ENCODE results near the gene DDX24.

DDX24 gene

DNA sequence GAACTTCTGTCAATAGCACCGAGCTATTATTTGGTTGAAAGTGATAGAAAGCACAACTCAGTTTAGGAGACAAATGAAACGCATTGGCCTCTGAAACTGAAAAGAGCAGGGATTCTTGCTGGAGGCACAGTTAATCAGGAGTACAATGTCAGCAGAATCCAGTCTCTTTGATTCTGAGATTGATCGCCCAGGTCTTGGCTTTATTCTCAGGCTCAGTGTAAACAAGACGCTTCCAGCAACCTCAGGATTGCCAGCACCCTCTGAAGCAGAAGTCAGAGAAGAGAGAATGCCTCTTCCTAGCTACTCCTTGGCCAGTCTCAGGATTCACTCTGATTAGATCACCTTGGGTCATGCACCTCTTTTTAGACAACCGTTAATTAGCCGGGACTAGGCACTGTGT is 66.6 kb downstream of the DDX24 start:
- no peaks in the 10 kb centered on the region for H3K36me3 ChIP-seq
- TF ChIP-seq, protein P1, sequence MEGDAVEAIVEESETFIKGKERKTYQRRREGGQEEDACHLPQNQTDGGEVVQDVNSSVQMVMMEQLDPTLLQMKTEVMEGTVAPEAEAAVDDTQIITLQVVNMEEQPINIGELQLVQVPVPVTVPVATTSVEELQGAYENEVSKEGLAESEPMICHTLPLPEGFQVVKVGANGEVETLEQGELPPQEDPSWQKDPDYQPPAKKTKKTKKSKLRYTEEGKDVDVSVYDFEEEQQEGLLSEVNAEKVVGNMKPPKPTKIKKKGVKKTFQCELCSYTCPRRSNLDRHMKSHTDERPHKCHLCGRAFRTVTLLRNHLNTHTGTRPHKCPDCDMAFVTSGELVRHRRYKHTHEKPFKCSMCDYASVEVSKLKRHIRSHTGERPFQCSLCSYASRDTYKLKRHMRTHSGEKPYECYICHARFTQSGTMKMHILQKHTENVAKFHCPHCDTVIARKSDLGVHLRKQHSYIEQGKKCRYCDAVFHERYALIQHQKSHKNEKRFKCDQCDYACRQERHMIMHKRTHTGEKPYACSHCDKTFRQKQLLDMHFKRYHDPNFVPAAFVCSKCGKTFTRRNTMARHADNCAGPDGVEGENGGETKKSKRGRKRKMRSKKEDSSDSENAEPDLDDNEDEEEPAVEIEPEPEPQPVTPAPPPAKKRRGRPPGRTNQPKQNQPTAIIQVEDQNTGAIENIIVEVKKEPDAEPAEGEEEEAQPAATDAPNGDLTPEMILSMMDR (IDR thresholded peaks at IDR 0.05), result no peak
- no peaks in the 10 kb centered on the region for H3K9me3 ChIP-seq
- H3K27ac ChIP-seq, result no peak overlapping the region
- H3K27me3 ChIP-seq, result peaks cover 25% of the 10 kb centered on the region
- H3K4me1 ChIP-seq (ENCODE audit: control insufficient read depth in 1 of 2, insufficient read depth in 1 of 2, low read depth in 1 of 2, low read length in 1 of 2), result no peaks in the 10 kb centered on the region
- H3K4me3 ChIP-seq (ENCODE audit: low read depth in 1 of 2, low read length in 1 of 2), result no peak overlapping the region

DNA sequence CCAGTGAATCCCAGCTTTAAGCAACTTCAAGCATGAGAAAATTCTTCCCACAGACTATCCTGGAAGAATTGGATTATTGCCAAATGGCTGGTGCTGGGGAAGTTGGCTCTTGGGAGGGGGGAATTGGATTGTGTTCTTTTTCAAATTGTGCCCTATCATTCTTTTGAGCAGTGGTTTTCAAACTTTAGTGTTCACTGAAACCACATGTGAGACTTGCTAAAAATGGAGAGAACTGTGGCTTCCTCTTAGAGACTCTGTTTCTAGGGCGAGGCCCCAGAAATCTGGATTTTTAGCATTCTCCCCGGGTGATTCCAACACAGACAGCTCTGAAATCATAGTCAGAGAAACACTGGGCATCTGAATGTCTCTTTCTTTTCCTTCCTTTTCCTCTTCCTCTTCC is 69.2 kb downstream of the DDX24 start:
- Histone ChIP-seq H3K36me3 (no peaks in the 10 kb centered on the region), H3K4me1 (ENCODE audit: control insufficient read depth in 1 of 2, insufficient read depth in 1 of 2, low read depth in 1 of 2, low read length in 1 of 2) (no peaks in the 10 kb centered on the region), H3K4me3 (ENCODE audit: low read depth in 1 of 2, low read length in 1 of 2) (no peak overlapping the region), H3K27ac (no peak overlapping the region), H3K27me3 (peaks cover 17% of the 10 kb centered on the region), H3K9me3 (no peaks in the 10 kb centered on the region)
- TF ChIP-seq, protein P1 (IDR thresholded peaks at IDR 0.05), result no peak

DNA sequence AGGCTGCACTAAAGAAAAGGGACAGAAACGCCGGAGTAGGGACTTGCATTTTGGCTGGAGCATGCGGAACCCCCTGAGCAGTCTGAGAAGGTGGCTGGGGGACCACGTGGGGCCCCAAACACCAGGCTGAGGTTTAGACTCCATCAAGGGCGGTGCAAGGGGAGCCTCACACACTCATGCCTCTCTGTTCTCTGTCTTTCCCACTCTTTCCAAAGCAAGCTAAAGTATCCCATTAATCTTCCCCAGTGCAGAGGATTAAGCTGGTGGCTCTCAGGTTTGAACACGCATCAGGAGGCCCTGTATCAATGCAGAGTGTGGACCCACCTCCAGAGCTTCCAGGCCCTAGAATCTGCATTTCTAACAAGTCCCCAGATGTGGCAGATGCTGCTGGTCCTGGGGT is 70.4 kb downstream of the DDX24 start:
- Histone ChIP-seq H3K4me3 (ENCODE audit: low read depth in 1 of 2, low read length in 1 of 2) (no peak overlapping the region), H3K36me3 (no peaks in the 10 kb centered on the region), H3K4me1 (ENCODE audit: control insufficient read depth in 1 of 2, insufficient read depth in 1 of 2, low read depth in 1 of 2, low read length in 1 of 2) (no peaks in the 10 kb centered on the region), H3K9me3 (no peaks in the 10 kb centered on the region), H3K27ac (no peak overlapping the region), H3K27me3 (peaks cover 14% of the 10 kb centered on the region)
- TF ChIP-seq, protein P1 (IDR thresholded peaks at IDR 0.05), result no peak

DNA sequence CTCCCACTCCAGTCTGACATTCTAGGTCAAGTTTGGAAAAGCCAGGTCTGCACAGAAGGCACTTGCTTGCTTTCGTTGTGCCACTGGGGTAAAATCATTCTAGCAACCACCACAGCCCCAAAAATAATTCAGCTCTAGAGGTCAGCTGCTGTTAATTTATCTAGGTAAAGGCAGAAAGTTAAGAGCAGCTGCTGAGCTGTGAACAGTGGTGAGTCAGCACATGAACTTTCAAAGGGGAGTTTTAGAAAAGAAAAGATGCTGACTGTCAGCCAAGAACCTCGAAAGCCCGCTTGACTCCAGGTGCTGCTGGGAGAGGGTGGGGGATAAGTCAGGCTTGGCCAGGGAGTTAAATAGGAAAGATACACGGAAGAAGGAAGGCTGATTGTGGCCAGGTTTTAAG is 71.2 kb downstream of the DDX24 start:
- Histone ChIP-seq H3K36me3 (no peaks in the 10 kb centered on the region), H3K9me3 (no peaks in the 10 kb centered on the region), H3K27me3 (peaks cover 11% of the 10 kb centered on the region), H3K4me1 (ENCODE audit: control insufficient read depth in 1 of 2, insufficient read depth in 1 of 2, low read depth in 1 of 2, low read length in 1 of 2) (no peaks in the 10 kb centered on the region), H3K4me3 (ENCODE audit: low read depth in 1 of 2, low read length in 1 of 2) (no peak overlapping the region), H3K27ac (no peak overlapping the region)
- TF ChIP-seq, protein P1 (IDR thresholded peaks at IDR 0.05), result no peak

DNA sequence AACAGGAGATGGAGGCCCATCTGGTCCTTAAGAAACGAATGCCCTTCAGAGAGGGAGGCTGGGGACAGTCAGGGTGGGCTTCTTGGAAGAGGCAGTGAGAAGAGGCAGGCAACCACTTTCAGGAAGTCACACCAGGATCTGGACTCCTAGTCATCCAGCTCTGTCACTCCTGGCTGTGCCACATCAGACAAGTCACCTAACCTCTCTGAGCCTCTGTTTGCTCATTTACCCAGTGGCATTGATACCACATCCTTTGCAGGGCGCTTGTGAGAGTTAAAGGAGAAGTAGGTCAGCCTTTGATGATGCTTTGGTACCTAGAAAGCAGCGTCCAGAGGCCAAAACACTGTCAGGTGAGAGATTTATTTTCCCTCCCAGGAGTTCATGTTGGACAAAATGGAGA is 72.8 kb downstream of the DDX24 start:
- Histone ChIP-seq H3K36me3 (no peaks in the 10 kb centered on the region), H3K27me3 (peaks cover 11% of the 10 kb centered on the region), H3K27ac (no peak overlapping the region), H3K4me1 (ENCODE audit: control insufficient read depth in 1 of 2, insufficient read depth in 1 of 2, low read depth in 1 of 2, low read length in 1 of 2) (no peaks in the 10 kb centered on the region), H3K4me3 (ENCODE audit: low read depth in 1 of 2, low read length in 1 of 2) (no peak overlapping the region), H3K9me3 (no peaks in the 10 kb centered on the region)
- TF ChIP-seq, protein P1 (IDR thresholded peaks at IDR 0.05), result no peak
